HG02973 (cell line): ENCODE data around the gene GLYR1.

Source experiments
- ATAC-seq: cut with Tn5 transposase; IDR thresholded peaks from one replicate; pipeline ENCODE4 v1.9.1; 2021; ENCODE audit warnings: moderate library complexity; ENCODE audit not compliant: unreplicated experiment

The GLYR1 gene

GRCh38 chr16:4852221-4852872, 5.3 kb upstream of the GLYR1 start:
- no peak for ATAC-seq

DNA sequence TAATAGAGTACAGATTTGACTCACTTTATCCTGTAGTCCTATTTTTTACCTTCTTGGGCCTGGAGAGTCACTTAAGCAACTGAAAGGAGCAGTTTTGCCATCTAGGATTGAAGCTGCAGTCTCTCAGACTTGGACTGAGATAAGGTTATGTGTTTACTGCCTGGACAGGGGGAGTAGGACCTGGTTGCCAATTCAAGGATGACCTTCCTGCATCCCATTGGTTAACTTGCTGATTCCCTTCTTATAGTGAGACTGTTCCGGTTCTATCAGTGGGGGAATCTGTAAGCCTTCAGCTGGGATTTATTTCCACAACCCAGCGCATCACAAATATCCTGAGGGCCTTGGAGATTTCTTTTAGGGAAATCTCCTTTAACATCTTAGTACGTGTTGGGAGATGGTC, 3.1 kb upstream of the GLYR1 start:
- ATAC-seq = no peak

GRCh38 chr16:4847774-4848587, 893 bp upstream of the GLYR1 start:
- peak; percentile 17 for ATAC-seq

DNA sequence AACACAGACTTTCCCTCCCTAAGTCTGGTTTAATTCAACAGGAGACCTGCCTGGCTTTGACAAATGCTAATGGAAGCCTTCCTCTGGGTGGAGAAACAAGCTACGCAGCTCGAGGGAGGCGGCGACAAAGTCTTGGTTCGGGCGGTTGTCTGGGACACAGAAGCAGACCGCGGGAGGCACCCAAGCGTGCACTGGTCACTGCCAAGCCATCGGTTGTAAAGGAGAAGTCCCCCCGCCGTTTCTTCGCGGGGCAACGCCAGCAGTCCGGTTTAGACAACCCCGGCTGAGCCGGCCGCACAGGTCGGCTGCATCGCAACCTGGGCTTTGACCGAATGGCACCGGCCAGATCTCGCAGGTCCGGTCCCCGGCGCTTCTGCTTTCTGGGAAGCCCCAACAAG, 586 bp downstream of the GLYR1 start:
- ATAC-seq = peak; percentile 11

DNA sequence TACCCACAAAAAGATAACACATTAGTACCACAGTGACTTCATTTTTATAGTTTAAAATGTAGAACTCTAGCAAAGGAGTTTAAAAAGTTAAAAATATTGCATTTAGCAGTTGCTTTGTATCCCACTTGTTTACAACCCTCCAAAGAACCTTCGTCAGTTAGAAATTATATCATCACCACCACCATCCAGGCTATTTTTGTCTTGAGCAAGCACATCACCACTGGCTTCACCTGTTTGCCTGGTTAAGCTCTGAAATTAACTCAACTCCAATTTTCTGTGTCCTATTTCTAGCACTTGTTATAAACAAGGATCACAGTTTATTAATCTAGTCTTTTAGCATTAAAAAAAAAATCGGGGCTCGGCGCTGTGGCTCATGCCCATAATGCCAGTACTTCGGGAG, 6.1 kb downstream of the GLYR1 start:
- ATAC-seq = no peak

DNA sequence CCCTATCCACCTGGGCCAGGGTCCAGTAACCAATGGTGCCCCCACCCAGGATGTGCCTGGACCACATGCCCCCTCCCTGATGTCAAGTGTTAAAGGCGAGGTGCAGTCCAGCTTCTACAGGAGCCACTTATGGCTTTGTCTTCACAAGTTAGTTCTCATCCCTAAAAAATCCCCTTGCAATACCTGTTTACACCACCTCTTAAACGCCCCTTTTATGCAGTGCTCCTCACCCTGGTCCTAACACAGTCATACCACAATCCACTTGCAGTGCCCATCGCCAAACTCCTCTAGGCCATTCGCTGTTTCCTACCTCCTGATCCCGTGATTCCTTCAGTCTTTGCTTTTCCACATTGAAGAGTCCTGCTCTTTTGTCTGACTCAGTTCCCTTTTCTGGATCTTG, 7.1 kb downstream of the GLYR1 start:
- no peak for ATAC-seq

GRCh38 chr16:4837733-4838501, 9.2 kb downstream of the GLYR1 start:
- ATAC-seq = no peak

GRCh38 chr16:4836727-4837126, 10.4 kb downstream of the GLYR1 start:
- no peak for ATAC-seq

DNA sequence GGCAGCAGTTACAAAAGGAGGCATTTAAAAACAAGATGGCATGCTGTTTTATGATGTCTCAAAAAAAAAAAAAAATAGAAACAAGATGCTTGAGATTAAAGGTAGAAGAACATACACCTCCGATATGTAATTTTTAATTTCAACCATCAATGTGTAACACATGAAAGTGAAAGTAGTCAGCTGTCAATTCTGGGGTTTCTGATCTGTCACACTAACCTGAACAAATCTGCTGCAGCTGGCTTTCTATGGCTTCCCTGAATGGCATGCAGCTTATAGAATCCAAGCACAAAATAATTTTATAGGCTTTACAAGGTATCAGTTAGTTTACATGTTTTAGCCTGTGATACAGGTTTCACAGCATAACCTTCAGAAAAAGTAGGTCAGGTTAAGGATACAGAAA, 13.5 kb downstream of the GLYR1 start:
- ATAC-seq = no peak

GRCh38 chr16:4832698-4833343, 14.3 kb downstream of the GLYR1 start:
- no peak for ATAC-seq

GRCh38 chr16:4831616-4832015, 15.5 kb downstream of the GLYR1 start:
- no peak for ATAC-seq

- no peak for ATAC-seq
Observed at GRCh38 chr16:4830408-4830807, 16.7 kb downstream of the GLYR1 start.

- ATAC-seq = no peak
Observed at GRCh38 chr16:4828567-4829321, 18.3 kb downstream of the GLYR1 start.

DNA sequence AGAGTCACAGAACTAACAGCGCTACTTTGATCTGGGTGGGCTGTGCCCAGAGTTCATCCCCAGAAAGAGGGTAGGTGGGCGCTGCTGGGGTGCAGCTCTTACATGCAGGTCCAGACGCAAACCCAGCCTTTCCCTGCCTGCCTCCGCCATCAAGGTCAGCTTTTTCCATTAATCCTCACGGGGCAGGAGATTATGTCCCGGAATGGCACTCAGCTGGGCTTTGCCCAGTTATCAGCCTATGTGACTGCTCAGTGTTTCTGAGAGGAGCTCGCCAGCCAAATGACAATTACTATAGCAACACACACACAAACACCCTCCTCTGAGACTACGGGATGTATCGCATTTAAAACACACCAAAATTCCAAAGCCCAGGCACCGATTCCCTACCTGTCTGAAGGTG, 20.1 kb downstream of the GLYR1 start:
- no peak for ATAC-seq

- no peak for ATAC-seq
Observed at GRCh38 chr16:4826526-4826925, 20.6 kb downstream of the GLYR1 start.

DNA sequence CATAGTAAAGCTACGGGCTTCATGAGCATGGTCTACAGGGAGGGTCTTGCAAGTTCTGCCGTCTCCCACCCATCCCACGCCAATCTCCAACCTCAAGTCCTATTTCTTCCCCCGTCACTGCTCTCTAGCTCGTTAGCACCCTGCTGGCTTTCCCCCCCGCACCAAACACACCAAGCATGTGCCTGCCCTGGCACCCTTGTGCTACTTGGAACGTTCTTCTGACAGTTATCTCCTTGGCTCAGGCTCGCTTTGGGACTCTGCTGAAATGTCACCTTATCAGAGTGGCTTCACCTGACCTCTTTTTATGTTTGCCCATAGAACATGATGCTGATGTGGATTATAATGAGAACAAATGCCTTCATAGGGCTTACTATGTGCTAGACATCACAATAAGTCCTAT, 21.9 kb downstream of the GLYR1 start:
- ATAC-seq = no peak

- no peak for ATAC-seq
Observed at GRCh38 chr16:4820652-4821051, 26.4 kb downstream of the GLYR1 start.

DNA sequence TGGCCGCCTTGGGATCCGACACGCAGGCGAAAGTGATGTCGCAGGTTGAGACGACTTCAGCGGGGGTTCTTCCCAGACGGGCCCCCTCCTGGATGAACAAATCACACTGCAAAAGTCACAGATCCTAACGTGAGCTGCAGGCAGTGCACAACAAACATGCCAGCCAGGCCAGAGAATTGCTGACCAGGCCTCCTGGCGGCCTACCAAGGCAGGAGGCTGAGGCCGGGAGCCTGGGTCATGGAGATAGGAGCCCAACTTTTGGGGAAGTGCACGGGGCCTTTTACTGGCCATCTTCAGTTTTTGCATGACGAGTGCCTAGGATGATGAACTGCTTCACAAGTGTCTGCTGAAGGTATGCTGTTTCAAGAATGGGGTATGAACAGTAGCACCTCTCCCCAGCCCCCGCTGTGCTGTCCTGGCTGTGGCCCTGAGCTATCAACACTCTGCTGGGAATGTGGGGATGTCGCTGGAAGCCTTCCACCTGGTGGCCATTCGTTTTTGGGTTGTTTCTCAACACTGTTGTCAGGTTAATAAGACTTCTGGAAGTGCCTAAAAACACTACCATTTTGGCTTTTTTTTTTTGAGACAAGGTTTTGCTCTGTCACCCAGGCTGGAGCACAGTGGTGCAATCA, 32.4 kb downstream of the GLYR1 start:
- ATAC-seq = no peak

DNA sequence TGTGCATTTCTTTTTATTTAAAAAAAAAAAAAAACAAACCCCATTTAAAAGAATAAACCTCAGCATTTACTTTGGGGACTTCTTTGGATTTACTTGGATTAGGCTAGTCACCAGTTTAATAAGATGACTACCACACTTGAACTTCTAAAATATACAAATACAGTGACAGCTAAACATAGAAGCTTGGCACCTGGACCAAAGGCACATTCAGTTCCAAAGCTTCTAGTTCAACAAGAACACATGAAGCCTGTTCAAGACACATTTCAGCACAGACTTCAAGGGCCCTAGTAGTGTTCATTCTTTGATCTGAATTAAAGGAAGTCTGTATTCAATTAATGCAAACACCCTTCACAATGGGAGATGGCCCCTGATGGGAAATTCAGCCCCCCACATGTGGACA, 33.0 kb downstream of the GLYR1 start:
- no peak for ATAC-seq
